ENCODE results near the gene ANKRD33.

ANKRD33 gene

DNA sequence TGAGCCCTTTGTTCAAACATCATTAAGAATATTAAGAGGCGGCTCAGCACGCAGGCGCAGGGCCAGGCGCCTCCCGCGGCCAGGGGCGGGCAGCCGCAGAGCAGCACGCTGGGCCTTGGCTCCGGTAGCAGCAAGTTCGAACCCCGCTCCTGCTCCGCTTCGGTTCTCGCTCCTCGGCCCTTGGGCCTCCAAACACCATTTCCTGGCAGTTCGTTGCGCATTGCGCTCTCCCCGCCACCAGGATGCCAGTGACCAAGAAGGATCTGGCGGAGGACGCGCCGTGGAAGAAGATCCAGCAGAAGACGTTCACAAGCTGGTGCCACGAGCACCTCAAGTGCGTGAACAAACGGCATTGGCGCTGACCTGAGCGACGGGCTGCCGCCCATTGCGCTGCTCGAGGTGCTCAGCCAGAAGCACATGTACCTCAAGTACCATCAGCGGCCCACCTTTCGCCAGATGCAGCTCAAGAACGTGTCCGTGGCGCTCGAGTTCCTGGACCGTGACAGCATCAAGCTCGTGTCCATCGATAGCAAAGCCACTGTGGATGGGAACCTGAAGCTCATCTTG, 12.5 kb downstream of the ANKRD33 start:
- TF ChIP-seq, protein P1, sequence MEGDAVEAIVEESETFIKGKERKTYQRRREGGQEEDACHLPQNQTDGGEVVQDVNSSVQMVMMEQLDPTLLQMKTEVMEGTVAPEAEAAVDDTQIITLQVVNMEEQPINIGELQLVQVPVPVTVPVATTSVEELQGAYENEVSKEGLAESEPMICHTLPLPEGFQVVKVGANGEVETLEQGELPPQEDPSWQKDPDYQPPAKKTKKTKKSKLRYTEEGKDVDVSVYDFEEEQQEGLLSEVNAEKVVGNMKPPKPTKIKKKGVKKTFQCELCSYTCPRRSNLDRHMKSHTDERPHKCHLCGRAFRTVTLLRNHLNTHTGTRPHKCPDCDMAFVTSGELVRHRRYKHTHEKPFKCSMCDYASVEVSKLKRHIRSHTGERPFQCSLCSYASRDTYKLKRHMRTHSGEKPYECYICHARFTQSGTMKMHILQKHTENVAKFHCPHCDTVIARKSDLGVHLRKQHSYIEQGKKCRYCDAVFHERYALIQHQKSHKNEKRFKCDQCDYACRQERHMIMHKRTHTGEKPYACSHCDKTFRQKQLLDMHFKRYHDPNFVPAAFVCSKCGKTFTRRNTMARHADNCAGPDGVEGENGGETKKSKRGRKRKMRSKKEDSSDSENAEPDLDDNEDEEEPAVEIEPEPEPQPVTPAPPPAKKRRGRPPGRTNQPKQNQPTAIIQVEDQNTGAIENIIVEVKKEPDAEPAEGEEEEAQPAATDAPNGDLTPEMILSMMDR (IDR thresholded peaks at IDR 0.05; ENCODE audit: low read depth, low read length) = no peak
- no peak overlapping the region for H3K4me3 ChIP-seq (ENCODE audit: low read depth, low read length)
- H3K36me3 ChIP-seq = no peaks in the 10 kb centered on the region
- no peak for DNase-seq
- H3K4me1 ChIP-seq = peaks cover 12% of the 10 kb centered on the region
- no peaks in the 10 kb centered on the region for H3K9me3 ChIP-seq
- H3K27me3 ChIP-seq = no peaks in the 10 kb centered on the region

DNA sequence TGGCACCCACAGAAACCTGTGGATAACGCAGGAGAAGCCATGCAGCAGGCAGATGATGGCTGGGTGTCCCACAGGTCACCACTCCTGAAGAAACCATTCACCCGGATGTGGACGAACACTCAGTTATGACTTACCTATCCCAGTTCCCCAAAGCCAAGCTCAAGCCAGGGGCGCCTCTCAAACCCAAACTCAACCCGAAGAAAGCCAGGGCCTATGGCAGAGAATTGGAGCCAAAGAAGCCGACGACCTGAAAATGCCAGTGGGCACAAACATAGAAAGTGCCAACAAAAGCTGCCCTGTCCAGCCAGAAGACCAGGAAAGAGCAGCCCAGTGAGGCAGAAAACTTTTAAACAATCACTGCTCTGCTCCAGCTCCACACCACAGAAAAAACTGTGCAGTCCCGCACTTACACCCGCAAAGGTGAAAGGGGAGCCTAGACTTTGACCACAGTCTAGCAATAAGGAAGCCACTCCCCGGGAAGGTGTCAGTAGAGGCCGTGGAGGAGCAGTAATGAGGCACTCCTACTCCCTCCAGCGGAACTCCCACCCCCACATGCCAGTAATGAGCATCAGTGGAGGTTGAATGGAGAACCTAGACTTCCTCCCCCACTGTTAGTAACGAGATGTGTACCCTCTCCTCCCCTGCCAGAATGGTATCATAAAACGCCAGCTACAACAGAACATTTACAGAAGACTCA, 13.4 kb downstream of the ANKRD33 start:
- TF ChIP-seq, protein P1 (IDR thresholded peaks at IDR 0.05; ENCODE audit: low read depth, low read length) = no peak
- Histone ChIP-seq H3K4me3 (ENCODE audit: low read depth, low read length) (no peak overlapping the region), H3K27me3 (no peaks in the 10 kb centered on the region), H3K4me1 (peaks cover 16% of the 10 kb centered on the region), H3K9me3 (no peaks in the 10 kb centered on the region), H3K36me3 (no peaks in the 10 kb centered on the region)
- no peak for DNase-seq

DNA sequence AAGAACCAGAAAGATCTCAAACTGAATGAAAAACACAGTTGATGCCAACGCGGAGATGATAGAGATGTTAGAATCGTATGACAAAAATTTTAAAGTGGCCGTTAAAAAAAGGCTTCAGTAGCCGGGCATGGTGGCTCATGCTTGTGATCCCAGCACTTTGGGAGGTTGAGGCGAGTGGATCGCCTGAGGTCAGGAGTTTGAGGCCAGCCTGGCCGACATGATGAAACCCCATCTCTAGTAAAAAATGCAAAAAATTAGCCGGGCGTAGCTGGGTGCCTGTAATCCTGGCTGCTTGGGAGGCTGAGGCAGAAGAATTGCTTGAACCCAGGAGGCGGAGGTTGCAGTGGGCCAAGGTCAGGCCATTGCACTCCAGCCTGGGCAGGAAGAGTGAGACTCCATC, 14.0 kb downstream of the ANKRD33 start:
- Histone ChIP-seq H3K27me3 (no peaks in the 10 kb centered on the region), H3K4me3 (ENCODE audit: low read depth, low read length) (no peak overlapping the region), H3K36me3 (no peaks in the 10 kb centered on the region), H3K4me1 (peaks cover 21% of the 10 kb centered on the region), H3K9me3 (no peaks in the 10 kb centered on the region)
- no peak for DNase-seq
- TF ChIP-seq, protein P1 (IDR thresholded peaks at IDR 0.05; ENCODE audit: low read depth, low read length) = no peak

DNA sequence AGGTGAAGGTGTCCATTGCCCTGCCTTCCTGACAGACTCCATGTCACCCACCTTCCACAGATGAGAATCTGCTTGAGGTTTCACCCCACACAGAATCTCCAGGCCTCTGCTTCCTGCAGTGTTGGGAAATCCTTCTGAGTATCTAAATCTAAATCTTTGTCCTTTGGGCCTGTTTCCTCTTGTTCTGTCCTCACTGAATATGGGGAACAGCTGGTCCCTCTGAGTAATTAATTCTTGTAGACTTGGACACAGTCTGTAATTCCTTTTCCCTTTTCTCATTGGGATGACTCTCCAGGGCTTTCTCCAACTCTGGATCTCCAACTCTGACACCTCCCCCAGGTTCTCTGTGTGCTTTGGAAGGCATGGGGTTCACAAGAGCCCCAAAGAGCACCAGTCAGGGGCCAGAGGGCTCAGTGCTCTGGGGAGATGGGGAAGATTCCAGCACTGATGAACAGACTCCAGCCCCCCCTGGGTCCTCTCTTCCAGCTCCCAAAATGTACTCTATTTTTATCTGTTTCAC, 17.1 kb downstream of the ANKRD33 start:
- Histone ChIP-seq H3K36me3 (no peaks in the 10 kb centered on the region), H3K4me1 (peaks cover 27% of the 10 kb centered on the region), H3K27me3 (no peaks in the 10 kb centered on the region), H3K9me3 (no peaks in the 10 kb centered on the region), H3K4me3 (ENCODE audit: low read depth, low read length) (peak overlapping the region; percentile 34)
- no peak for DNase-seq
- TF ChIP-seq, protein P1 (IDR thresholded peaks at IDR 0.05; ENCODE audit: low read depth, low read length) = no peak

DNA sequence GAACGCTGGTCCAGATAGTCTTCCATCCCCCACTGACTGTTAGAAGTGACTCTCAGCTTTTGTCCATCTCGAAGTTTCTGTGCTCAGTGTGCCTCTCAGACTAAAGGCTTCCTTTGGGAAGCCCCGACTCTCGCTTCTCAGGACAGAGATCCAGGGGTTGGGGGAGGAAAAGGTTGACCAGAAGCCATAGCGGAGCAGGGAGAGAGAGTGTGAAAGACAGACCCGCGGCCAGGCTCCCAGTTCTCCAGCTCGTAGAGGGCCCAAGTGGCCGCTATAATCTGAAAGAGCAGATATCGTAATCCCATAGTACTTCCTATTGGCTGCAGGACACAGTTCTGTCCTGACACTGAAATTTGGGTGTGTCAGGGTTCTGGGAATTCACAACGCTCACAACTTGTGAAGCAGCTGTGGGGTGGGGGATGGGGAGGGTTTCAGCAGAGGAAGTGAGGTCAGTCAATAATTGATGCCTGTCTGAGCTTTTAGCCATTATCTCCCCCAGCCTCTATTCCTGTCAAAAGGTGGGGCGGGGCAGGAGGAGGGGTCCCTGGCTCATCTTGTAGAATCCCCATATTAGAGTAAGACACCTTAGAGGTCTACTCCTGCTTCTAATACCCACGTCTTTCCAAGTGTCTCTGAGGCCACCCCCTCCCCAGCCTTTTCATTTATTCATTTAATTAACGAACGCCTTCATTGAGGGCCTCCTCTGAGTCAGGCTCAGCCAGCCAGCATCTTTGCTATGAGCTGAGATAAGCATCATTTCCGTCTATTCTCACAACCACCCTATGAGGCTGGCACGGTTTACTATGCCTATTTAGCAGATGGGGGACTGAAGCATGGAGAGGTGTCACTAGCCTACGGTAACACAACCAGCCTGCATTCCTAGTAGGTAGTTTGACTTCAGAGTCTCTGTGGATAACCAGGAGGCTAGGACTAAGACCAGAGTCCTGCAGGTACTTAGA, 17.8 kb downstream of the ANKRD33 start:
- Histone ChIP-seq H3K4me3 (ENCODE audit: low read depth, low read length) (peak overlapping the region; percentile 34), H3K27me3 (no peaks in the 10 kb centered on the region), H3K4me1 (peaks cover 34% of the 10 kb centered on the region), H3K36me3 (no peaks in the 10 kb centered on the region), H3K9me3 (no peaks in the 10 kb centered on the region)
- DNase-seq = peak; percentile 88
- TF ChIP-seq, protein P1 (IDR thresholded peaks at IDR 0.05; ENCODE audit: low read depth, low read length) = no peak

All from BE2C (cell line).